ENCODE measurements around the gene TMEM60. TPM values are rescaled to one million over a fixed set of nuclear protein-coding genes. Genes with fewer than 3 reads are reported as not detected.

TMEM60 gene
- total and polyA plus RNA-seq, 12 donors = 4.7 to 15.6 (median 7.9) TPM

GRCh38 chr7:77745746-77746145 is 52.5 kb downstream of the TMEM60 start:
- ATAC-seq (no peak), DNase-seq (no peak)
- intact Hi-C loops (cut with DNase I) = no loop called here
- H3K4me3 ChIP-seq = no peak overlapping the region
- H3K36me3 ChIP-seq = peaks cover 0 to 40% (median 0%) of the 10 kb centered on the region in 9 donors
- no peak overlapping the region for H3K27ac ChIP-seq
- no peak for TF ChIP-seq CTCF (IDR thresholded peaks at IDR 0.05)
- no peaks in the 10 kb centered on the region for H3K9me3 ChIP-seq
- WGBS, 2 donors = 93 to 96% methylated on average over 4 of the region's 4 CpGs
- H3K27me3 ChIP-seq = no peaks in the 10 kb centered on the region
- peaks cover 0 to 14% (median 0%) of the 10 kb centered on the region in 9 donors for H3K4me1 ChIP-seq

Other genes with a start within 250 kb of the TMEM60 start
- gene RSBN1L, start 102.0 kb downstream of the TMEM60 start, total RNA-seq = 10 to 100 TPM in 4 of 10 donors, 1 to 10 TPM in 6; 7.7 to 11.8 (median 10.0) TPM
- gene RSBN1L, start 102.0 kb downstream of the TMEM60 start, polyA plus RNA-seq = 1 to 10 TPM; 3.3 to 9.2 TPM
- gene PHTF2, start 339 bp upstream of the TMEM60 start, total RNA-seq = 10 to 100 TPM; 13.6 to 29.1 (median 25.6) TPM
- gene PHTF2, start 339 bp upstream of the TMEM60 start, polyA plus RNA-seq = 10 to 100 TPM; 12.8 to 13.5 TPM

All from heart right ventricle (tissue), 16 donors.